HG03469 (cell line): ENCODE results near the gene JMJD1C.
A peak's percentile ranks its signal among the peaks of the same experiment; 100 is the strongest.
"Not testable (repeated sequence)": the region's sequence is repeated elsewhere in the genome, so short reads cannot be mapped to it uniquely, and the experiment has no call there.

Experiments
- ATAC-seq: cut with Tn5 transposase; IDR thresholded peaks from one replicate; pipeline ENCODE4 v1.9.1; 2021; ENCODE audit warnings: mild to moderate bottlenecking, moderate library complexity, moderate number of reproducible peaks; ENCODE audit not compliant: unreplicated experiment

The JMJD1C gene

GRCh38 chr10:63235136-63235535, 230.6 kb downstream of the JMJD1C start:
- ATAC-seq, result not testable (repeated sequence)

GRCh38 chr10:63229161-63229560, 236.6 kb downstream of the JMJD1C start:
- ATAC-seq, result no peak

- no peak for ATAC-seq
Observed at GRCh38 chr10:63228237-63228636, 237.5 kb downstream of the JMJD1C start.

GRCh38 chr10:63227207-63227895, 238.4 kb downstream of the JMJD1C start:
- ATAC-seq, result peak; percentile 47

- ATAC-seq, result no peak
Observed at GRCh38 chr10:63224241-63224640, 241.5 kb downstream of the JMJD1C start.

GRCh38 chr10:63221950-63222349, 243.8 kb downstream of the JMJD1C start:
- no peak for ATAC-seq

GRCh38 chr10:63219749-63220148, 246.0 kb downstream of the JMJD1C start:
- ATAC-seq, result no peak

- ATAC-seq, result peak; percentile 58
Observed at GRCh38 chr10:63217120-63217605, 248.6 kb downstream of the JMJD1C start.

- no peak for ATAC-seq
Observed at GRCh38 chr10:63214571-63214970, 251.2 kb downstream of the JMJD1C start.

GRCh38 chr10:63213489-63213888, 252.3 kb downstream of the JMJD1C start:
- ATAC-seq, result no peak

- ATAC-seq, result no peak
Observed at GRCh38 chr10:63210611-63211196, 255.1 kb downstream of the JMJD1C start.

GRCh38 chr10:63209705-63210104, 256.1 kb downstream of the JMJD1C start:
- no peak for ATAC-seq

GRCh38 chr10:63208986-63209385, 256.8 kb downstream of the JMJD1C start:
- no peak for ATAC-seq

GRCh38 chr10:63206997-63207811, 258.6 kb downstream of the JMJD1C start:
- peak; percentile 29 for ATAC-seq

- no peak for ATAC-seq
Observed at GRCh38 chr10:63206576-63206975, 259.2 kb downstream of the JMJD1C start.

- no peak for ATAC-seq
Observed at GRCh38 chr10:63205421-63205820, 260.4 kb downstream of the JMJD1C start.

- ATAC-seq, result no peak
Observed at GRCh38 chr10:63204667-63205391, 260.9 kb downstream of the JMJD1C start.

GRCh38 chr10:63201118-63201517, 264.7 kb downstream of the JMJD1C start:
- ATAC-seq, result no peak

- no peak for ATAC-seq
Observed at GRCh38 chr10:63200431-63200830, 265.3 kb downstream of the JMJD1C start.

- no peak for ATAC-seq
Observed at GRCh38 chr10:63199716-63200115, 266.1 kb downstream of the JMJD1C start.
